ENCODE results near the gene KLHL25. TPM values are rescaled to one million over a fixed set of nuclear protein-coding genes. Genes with fewer than 3 reads are reported as not detected.

The KLHL25 gene
- total RNA-seq, 1 experiment from 2014 or later: 16.0 TPM

DNA sequence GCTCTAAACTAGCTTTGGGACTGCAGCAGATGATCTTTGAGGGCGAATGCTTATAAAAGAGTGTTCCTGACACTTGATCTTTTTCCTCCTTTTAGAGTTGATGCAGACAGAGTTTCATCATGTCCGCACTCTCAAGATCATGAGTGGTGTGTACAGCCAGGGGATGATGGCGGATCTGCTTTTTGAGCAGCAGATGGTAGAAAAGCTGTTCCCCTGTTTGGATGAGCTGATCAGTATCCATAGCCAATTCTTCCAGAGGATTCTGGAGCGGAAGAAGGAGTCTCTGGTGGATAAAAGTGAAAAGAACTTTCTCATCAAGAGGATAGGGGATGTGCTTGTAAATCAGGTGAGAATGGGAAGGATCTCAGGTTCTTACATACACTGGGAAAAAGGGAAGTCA is 75.7 kb downstream of the KLHL25 start:
- no peak overlapping the region for H3K27ac Mint-ChIP-seq (ENCODE audit: unreplicated experiment)
- H3K4me3 Mint-ChIP-seq (ENCODE audit: low read depth, unreplicated experiment): no peak overlapping the region
- peaks cover 48% of the 10 kb centered on the region for H3K36me3 Mint-ChIP-seq (ENCODE audit: insufficient read depth, unreplicated experiment)
- CTCF ChIA-PET: no interaction called here
- intact Hi-C loops (cut with micrococcal nuclease; ENCODE audit: unreplicated experiment): no loop called here
- TF ChIP-seq, protein P1, sequence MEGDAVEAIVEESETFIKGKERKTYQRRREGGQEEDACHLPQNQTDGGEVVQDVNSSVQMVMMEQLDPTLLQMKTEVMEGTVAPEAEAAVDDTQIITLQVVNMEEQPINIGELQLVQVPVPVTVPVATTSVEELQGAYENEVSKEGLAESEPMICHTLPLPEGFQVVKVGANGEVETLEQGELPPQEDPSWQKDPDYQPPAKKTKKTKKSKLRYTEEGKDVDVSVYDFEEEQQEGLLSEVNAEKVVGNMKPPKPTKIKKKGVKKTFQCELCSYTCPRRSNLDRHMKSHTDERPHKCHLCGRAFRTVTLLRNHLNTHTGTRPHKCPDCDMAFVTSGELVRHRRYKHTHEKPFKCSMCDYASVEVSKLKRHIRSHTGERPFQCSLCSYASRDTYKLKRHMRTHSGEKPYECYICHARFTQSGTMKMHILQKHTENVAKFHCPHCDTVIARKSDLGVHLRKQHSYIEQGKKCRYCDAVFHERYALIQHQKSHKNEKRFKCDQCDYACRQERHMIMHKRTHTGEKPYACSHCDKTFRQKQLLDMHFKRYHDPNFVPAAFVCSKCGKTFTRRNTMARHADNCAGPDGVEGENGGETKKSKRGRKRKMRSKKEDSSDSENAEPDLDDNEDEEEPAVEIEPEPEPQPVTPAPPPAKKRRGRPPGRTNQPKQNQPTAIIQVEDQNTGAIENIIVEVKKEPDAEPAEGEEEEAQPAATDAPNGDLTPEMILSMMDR (IDR thresholded peaks at IDR 0.05; ENCODE audit: unreplicated experiment): no peak
- no TSS peak for BruUV-seq (replicated peaks)
- no peaks in the 10 kb centered on the region for H3K9me3 Mint-ChIP-seq (ENCODE audit: low read depth, unreplicated experiment)
- no peak for DNase-seq
- H3K4me1 Mint-ChIP-seq (ENCODE audit: low read depth, unreplicated experiment): no peaks in the 10 kb centered on the region
- H3K27me3 Mint-ChIP-seq (ENCODE audit: unreplicated experiment): no peaks in the 10 kb centered on the region

DNA sequence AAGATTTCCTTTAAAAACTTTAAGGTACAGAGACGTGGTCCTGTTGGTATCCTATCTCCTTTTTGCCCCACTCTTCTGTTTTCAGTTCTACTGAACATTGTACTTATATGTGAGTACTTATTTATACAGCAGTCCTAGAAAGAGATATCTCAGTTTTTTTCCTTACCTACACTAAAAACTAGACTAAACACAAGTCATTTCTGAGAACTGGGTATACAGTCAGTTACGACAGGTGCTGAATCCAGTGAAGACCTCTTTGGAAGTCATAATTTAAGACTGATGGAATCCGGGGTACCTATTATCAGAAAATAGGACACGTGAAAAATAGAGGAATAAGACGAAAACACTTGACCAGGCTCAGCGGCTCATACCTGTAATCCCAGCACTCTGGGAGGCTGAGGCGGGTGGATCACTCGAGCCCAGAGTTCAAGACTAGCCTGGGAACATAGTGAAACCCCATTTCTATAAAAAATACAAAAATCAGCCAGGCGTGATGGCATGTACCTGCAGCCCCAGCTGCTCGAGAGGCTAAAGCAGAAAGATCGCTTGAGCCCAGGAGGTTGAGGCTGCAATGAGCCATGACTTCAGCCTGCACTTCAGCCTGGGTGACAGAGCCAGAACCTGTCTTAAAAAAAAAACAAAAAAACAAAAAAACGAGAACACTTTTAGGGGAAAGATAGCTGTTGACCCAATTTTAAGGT is 76.3 kb downstream of the KLHL25 start:
- DNase-seq: no peak
- Mint-ChIP-seq H3K9me3 (ENCODE audit: low read depth, unreplicated experiment) (no peaks in the 10 kb centered on the region), H3K27me3 (ENCODE audit: unreplicated experiment) (no peaks in the 10 kb centered on the region), H3K4me3 (ENCODE audit: low read depth, unreplicated experiment) (no peak overlapping the region), H3K36me3 (ENCODE audit: insufficient read depth, unreplicated experiment) (peaks cover 48% of the 10 kb centered on the region), H3K4me1 (ENCODE audit: low read depth, unreplicated experiment) (no peaks in the 10 kb centered on the region), H3K27ac (ENCODE audit: unreplicated experiment) (no peak overlapping the region)
- intact Hi-C loops (cut with micrococcal nuclease; ENCODE audit: unreplicated experiment): no loop called here
- CTCF ChIA-PET: no interaction called here
- TF ChIP-seq, protein P1 (IDR thresholded peaks at IDR 0.05; ENCODE audit: unreplicated experiment): no peak
- BruUV-seq (replicated peaks): no TSS peak

DNA sequence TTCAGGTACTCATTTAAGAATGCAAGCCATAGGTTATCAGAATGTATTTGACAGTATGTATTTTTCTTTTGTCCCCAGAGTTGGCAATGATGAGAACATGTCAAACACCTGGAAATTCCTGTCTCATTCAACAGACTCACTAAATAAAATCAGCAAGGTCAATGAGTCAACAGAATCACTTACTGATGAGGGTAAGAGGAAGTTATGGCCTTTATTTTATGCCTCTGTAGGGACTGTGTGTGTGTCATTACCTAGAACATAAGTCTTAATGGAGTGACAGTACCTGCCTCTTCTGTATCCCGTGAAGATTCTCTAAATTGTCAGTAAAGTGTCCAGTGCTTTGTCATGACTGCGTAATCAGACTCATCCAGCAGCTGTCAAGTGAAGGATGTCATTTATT is 77.5 kb downstream of the KLHL25 start:
- no peaks in the 10 kb centered on the region for H3K4me1 Mint-ChIP-seq (ENCODE audit: low read depth, unreplicated experiment)
- peaks cover 41% of the 10 kb centered on the region for H3K36me3 Mint-ChIP-seq (ENCODE audit: insufficient read depth, unreplicated experiment)
- no TSS peak for BruUV-seq (replicated peaks)
- intact Hi-C loops (cut with micrococcal nuclease; ENCODE audit: unreplicated experiment): no loop called here
- no peaks in the 10 kb centered on the region for H3K9me3 Mint-ChIP-seq (ENCODE audit: low read depth, unreplicated experiment)
- no peak overlapping the region for H3K4me3 Mint-ChIP-seq (ENCODE audit: low read depth, unreplicated experiment)
- no peak overlapping the region for H3K27ac Mint-ChIP-seq (ENCODE audit: unreplicated experiment)
- TF ChIP-seq, protein P1 (IDR thresholded peaks at IDR 0.05; ENCODE audit: unreplicated experiment): no peak
- DNase-seq: no peak
- CTCF ChIA-PET: no interaction called here
- H3K27me3 Mint-ChIP-seq (ENCODE audit: unreplicated experiment): no peaks in the 10 kb centered on the region

DNA sequence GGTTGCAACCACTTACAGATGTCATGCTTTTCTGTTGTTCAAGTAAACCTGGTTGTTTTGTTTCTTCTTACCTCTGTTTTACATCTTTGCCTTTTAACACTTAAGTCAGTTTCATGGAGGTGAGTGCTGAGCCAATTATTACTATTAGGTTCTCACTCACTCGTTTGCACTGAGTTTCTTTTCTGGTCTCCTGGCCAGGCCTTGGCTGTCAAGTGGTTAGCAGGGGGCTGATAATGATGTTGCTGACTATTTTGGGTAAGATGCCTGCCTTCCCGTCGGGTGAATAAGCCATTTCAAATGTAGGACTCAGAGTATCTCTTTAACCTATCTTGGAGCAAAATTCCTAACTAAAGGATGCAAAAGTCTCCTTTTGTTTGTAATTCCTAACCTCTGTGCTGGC is 78.5 kb downstream of the KLHL25 start:
- Mint-ChIP-seq H3K9me3 (ENCODE audit: low read depth, unreplicated experiment) (no peaks in the 10 kb centered on the region), H3K4me3 (ENCODE audit: low read depth, unreplicated experiment) (no peak overlapping the region), H3K36me3 (ENCODE audit: insufficient read depth, unreplicated experiment) (peaks cover 46% of the 10 kb centered on the region), H3K27me3 (ENCODE audit: unreplicated experiment) (no peaks in the 10 kb centered on the region), H3K27ac (ENCODE audit: unreplicated experiment) (no peak overlapping the region), H3K4me1 (ENCODE audit: low read depth, unreplicated experiment) (no peaks in the 10 kb centered on the region)
- CTCF ChIA-PET: interaction anchor here (0.6 kb wide), 1 partner anchor 230 kb away, joined by 4 read pairs; no protein-coding TSS in a partner anchor
- intact Hi-C loops (cut with micrococcal nuclease; ENCODE audit: unreplicated experiment): no loop called here
- TF ChIP-seq, protein P1 (IDR thresholded peaks at IDR 0.05; ENCODE audit: unreplicated experiment): no peak
- BruUV-seq (replicated peaks): no TSS peak
- no peak for DNase-seq
